ENCODE measurements around the gene RDH12. TPM values are rescaled to one million over a fixed set of nuclear protein-coding genes. Genes with fewer than 3 reads are reported as not detected.

Gene RDH12
- total RNA-seq, 1 experiment from 2014 or later: 0.38 TPM

DNA sequence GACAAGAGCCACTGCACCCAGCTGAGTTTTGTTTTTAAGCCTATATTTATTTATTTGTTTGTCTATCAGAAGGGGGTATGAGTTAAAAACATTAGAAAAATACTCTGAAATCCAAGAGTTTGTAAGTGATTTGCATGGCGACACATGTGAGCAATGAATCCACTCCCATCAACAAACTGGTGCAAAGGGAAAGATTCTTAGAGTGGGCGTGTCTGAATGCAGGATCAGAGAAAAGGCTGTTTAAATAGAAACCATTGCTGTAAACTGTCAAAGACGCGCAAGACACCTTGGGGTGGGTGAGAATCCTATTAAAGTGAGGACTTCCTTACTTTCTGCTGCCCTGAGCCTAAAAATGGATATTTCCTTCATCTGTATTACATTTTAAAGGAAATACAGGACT lies 62.8 kb downstream of the RDH12 start:
- Mint-ChIP-seq H3K36me3 (ENCODE audit: insufficient read depth, unreplicated experiment) (peaks cover 5% of the 10 kb centered on the region), H3K9me3 (ENCODE audit: low read depth, unreplicated experiment) (no peaks in the 10 kb centered on the region), H3K27me3 (ENCODE audit: unreplicated experiment) (no peaks in the 10 kb centered on the region), H3K4me3 (ENCODE audit: low read depth, unreplicated experiment) (no peak overlapping the region), H3K27ac (ENCODE audit: unreplicated experiment) (peak overlapping the region; percentile 35), H3K4me1 (ENCODE audit: low read depth, unreplicated experiment) (peaks cover 25% of the 10 kb centered on the region)
- intact Hi-C loops (cut with micrococcal nuclease; ENCODE audit: unreplicated experiment): loop anchor here (10.0 kb wide), 1 partner anchor 90 kb away; the partner anchor contains the start of gene VTI1B
- DNase-seq: peak; percentile 28
- CTCF ChIA-PET: no interaction called here
- BruUV-seq (replicated peaks): no TSS peak
- TF ChIP-seq, protein P1, sequence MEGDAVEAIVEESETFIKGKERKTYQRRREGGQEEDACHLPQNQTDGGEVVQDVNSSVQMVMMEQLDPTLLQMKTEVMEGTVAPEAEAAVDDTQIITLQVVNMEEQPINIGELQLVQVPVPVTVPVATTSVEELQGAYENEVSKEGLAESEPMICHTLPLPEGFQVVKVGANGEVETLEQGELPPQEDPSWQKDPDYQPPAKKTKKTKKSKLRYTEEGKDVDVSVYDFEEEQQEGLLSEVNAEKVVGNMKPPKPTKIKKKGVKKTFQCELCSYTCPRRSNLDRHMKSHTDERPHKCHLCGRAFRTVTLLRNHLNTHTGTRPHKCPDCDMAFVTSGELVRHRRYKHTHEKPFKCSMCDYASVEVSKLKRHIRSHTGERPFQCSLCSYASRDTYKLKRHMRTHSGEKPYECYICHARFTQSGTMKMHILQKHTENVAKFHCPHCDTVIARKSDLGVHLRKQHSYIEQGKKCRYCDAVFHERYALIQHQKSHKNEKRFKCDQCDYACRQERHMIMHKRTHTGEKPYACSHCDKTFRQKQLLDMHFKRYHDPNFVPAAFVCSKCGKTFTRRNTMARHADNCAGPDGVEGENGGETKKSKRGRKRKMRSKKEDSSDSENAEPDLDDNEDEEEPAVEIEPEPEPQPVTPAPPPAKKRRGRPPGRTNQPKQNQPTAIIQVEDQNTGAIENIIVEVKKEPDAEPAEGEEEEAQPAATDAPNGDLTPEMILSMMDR (IDR thresholded peaks at IDR 0.05; ENCODE audit: unreplicated experiment): no peak

DNA sequence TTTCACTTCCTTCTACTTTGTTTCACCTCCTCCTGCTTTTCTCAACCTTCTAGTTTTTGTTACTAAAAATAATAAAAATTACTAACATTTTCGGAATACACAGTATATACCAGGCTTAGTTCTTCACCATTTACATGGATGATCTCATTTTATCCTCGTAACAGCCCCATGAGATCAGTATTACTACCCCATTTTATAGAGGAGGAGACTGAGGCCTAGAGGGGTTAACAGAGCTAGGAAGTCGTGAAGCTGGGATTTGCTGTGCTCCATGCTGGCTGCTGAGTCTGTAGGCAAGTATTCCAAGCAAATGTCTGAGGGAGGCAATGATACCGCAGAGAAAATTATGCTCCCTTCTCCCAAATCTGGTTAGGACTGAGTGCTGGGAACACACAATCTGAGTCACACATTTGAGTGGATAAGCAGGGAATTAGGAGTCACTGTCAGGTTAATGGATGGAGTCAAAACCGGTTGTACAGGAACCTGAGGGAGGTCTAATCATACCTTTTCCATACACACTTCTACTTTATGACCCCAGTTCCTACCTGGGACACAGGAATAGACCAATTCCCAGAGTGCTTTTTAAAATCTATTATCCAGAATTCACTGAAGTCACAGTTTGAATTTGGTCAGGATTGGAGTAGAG lies 63.6 kb downstream of the RDH12 start:
- BruUV-seq (replicated peaks): no TSS peak
- Mint-ChIP-seq H3K4me1 (ENCODE audit: low read depth, unreplicated experiment) (peaks cover 25% of the 10 kb centered on the region), H3K27me3 (ENCODE audit: unreplicated experiment) (no peaks in the 10 kb centered on the region), H3K4me3 (ENCODE audit: low read depth, unreplicated experiment) (no peak overlapping the region), H3K36me3 (ENCODE audit: insufficient read depth, unreplicated experiment) (peaks cover 5% of the 10 kb centered on the region), H3K9me3 (ENCODE audit: low read depth, unreplicated experiment) (no peaks in the 10 kb centered on the region), H3K27ac (ENCODE audit: unreplicated experiment) (peak overlapping the region; percentile 35)
- CTCF ChIA-PET: interaction anchor here (1.0 to 1.1 kb wide), 2 partner anchors 61 to 238 kb away, joined by 3 to 12 read pairs; no protein-coding TSS in a partner anchor
- intact Hi-C loops (cut with micrococcal nuclease; ENCODE audit: unreplicated experiment): loop anchor here (10.0 kb wide), 1 partner anchor 91 kb away; the partner anchor contains the start of gene VTI1B
- TF ChIP-seq, protein P1 (IDR thresholded peaks at IDR 0.05; ENCODE audit: unreplicated experiment): no peak
- peak; percentile 43 for DNase-seq

DNA sequence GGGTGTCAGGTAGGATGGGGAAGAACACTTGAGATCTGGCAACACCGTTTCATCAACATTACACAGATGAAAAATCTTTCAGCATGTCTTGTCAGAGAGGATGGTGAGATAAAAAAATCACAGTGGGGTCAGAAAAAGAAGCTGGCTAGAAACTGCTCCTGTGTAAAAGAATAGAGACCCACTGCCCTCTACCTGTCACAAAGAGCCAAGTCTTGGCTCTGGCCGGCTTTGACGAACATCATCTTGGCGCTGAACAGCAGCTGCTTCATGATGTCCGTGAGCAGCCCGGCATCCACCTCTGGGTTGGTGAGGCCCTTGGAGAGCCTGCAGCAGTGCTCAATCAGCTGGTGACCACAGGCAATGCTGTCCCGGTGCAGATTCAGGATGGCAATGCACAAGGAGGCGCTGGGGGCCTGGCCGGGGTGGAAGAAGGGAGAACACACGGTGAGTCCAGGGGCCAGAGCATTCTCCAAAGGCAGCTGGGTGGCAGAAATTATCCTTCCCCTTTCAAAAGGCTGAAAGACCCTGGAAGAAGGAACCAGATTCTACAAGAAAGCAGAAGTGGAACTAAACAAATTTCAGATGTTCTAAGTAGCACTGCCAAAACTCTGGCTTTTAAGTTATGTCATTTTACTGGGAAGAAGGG lies 64.5 kb downstream of the RDH12 start:
- TF ChIP-seq, protein P1 (IDR thresholded peaks at IDR 0.05; ENCODE audit: unreplicated experiment): no peak
- no peak overlapping the region for H3K4me3 Mint-ChIP-seq (ENCODE audit: low read depth, unreplicated experiment)
- intact Hi-C loops (cut with micrococcal nuclease; ENCODE audit: unreplicated experiment): loop anchor here (10.0 kb wide), 1 partner anchor 91 kb away; the partner anchor contains the start of gene VTI1B
- BruUV-seq (replicated peaks): no TSS peak
- H3K27ac Mint-ChIP-seq (ENCODE audit: unreplicated experiment): peak overlapping the region; percentile 35
- H3K36me3 Mint-ChIP-seq (ENCODE audit: insufficient read depth, unreplicated experiment): peaks cover 5% of the 10 kb centered on the region
- no peaks in the 10 kb centered on the region for H3K27me3 Mint-ChIP-seq (ENCODE audit: unreplicated experiment)
- H3K9me3 Mint-ChIP-seq (ENCODE audit: low read depth, unreplicated experiment): no peaks in the 10 kb centered on the region
- H3K4me1 Mint-ChIP-seq (ENCODE audit: low read depth, unreplicated experiment): peaks cover 25% of the 10 kb centered on the region
- no peak for DNase-seq
- CTCF ChIA-PET: interaction anchor here (0.6 to 1.2 kb wide), 4 partner anchors 37 to 239 kb away, joined by 3 to 12 read pairs (median 3); no protein-coding TSS in a partner anchor

DNA sequence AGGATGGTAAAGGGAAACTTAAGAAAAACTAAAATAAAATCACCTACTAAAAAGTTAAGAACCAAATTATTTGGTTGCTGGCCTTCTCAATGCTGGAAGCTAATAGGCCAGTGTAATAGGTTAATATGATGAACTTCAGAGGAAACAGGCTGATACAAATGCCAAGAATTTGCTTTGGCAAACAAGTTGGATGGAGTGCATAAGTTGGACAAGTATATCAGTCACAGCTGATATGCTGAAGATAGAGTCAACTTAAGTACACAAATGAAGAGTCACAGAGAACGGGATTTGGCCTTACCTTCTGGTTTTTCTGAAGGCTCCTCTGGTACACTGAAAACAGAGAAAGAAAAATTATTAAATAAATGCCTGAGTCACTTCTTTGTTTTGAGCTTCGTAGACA lies 66.5 kb downstream of the RDH12 start:
- Mint-ChIP-seq H3K27ac (ENCODE audit: unreplicated experiment) (no peak overlapping the region), H3K4me3 (ENCODE audit: low read depth, unreplicated experiment) (no peak overlapping the region), H3K4me1 (ENCODE audit: low read depth, unreplicated experiment) (peaks cover 25% of the 10 kb centered on the region), H3K9me3 (ENCODE audit: low read depth, unreplicated experiment) (no peaks in the 10 kb centered on the region), H3K27me3 (ENCODE audit: unreplicated experiment) (no peaks in the 10 kb centered on the region), H3K36me3 (ENCODE audit: insufficient read depth, unreplicated experiment) (peaks cover 5% of the 10 kb centered on the region)
- CTCF ChIA-PET: no interaction called here
- BruUV-seq (replicated peaks): no TSS peak
- TF ChIP-seq, protein P1 (IDR thresholded peaks at IDR 0.05; ENCODE audit: unreplicated experiment): no peak
- intact Hi-C loops (cut with micrococcal nuclease; ENCODE audit: unreplicated experiment): loop anchor here (10.0 kb wide), 1 partner anchor 93 kb away; the partner anchor contains the start of gene VTI1B
- DNase-seq: no peak

Measured in Calu3 (cell line).